ENCODE measurements around the gene GNL2. TPM values are rescaled to one million over a fixed set of nuclear protein-coding genes. Genes with fewer than 3 reads are reported as not detected.
"Not testable (repeated sequence)": the region's sequence is repeated elsewhere in the genome, so short reads cannot be mapped to it uniquely, and the experiment has no call there.

GNL2 gene
- total RNA-seq, 1 experiment from 2014 or later, result 170 TPM

DNA sequence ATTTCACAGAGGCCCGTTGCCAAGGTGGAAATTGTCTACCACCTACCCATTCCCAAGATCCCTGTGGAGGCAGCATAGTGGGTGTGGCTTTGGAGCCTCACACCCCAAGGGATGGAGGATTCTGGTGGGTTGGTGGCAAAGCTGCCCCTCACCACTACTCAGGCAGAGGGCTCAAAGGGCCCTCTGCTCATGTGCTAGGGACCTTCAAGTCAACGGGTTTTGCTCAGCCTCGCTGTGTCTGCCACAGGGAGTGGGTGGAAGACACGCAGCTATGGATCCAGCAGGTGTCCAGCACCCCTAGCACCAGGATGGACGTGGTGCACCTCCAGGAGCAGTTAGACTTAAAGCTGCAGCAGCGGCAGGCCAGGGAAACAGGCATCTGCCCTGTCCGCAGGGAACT is 36.7 kb downstream of the GNL2 start:
- H3K4me3 ChIP-seq (ENCODE audit: insufficient read depth, low read depth, low read length), result no peak overlapping the region
- peaks cover 3% of the 10 kb centered on the region; the same call in 1 of the 2 replicates for H3K27me3 ChIP-seq (ENCODE audit: control insufficient read depth, insufficient read depth, low read length)
- no peaks in the 10 kb centered on the region for H3K36me3 ChIP-seq (replicated peaks; ENCODE audit: control insufficient read depth, insufficient read depth, low read length)
- no peak for DNase-seq

DNA sequence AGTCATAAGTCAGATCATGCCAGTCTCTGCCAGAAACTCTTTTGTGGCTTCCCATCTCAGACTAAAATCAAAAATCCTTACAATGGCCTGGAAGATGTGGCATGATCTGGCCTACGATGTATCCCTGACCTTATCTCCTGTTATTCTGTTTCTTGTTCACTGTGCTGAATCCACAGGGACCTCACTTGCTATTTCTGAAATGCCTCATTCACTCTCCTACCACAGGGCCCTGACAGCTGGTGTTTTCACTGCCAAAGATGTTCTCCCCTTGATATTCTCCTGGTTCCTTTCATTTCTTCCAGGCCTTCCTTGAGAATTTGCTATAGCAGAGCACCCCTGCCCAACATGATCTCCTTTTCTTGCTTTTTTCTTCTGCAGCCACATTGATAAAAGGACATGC is 37.3 kb downstream of the GNL2 start:
- Histone ChIP-seq H3K27me3 (ENCODE audit: control insufficient read depth, insufficient read depth, low read length) (peaks cover 3% of the 10 kb centered on the region; the same call in 1 of the 2 replicates), H3K36me3 (replicated peaks; ENCODE audit: control insufficient read depth, insufficient read depth, low read length) (no peaks in the 10 kb centered on the region), H3K4me3 (ENCODE audit: insufficient read depth, low read depth, low read length) (no peak overlapping the region)
- DNase-seq, result no peak

DNA sequence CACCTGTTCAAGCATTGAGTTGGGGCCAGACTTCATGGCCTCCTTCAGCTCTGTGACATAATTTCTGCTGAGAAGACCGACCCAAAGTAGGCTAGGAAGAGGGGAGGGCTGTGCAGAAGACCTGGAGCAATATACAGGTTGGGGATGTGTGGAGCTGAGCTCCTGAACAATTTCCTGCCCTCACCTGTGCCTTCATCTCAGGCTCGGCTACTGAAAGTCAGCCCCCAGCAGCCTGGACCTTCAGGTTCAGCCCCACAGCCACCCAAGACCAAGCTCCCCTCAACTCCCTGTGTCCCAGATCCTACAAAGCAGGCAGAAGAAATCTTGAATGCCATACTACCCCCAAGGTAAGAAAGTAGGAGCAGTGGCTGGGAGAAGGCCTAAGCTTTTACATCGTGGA is 38.3 kb downstream of the GNL2 start:
- peaks cover 3% of the 10 kb centered on the region; the same call in 1 of the 2 replicates for H3K27me3 ChIP-seq (ENCODE audit: control insufficient read depth, insufficient read depth, low read length)
- peaks cover 3% of the 10 kb centered on the region; the same call in 1 of the 2 replicates for H3K36me3 ChIP-seq (replicated peaks; ENCODE audit: control insufficient read depth, insufficient read depth, low read length)
- no peak for DNase-seq
- H3K4me3 ChIP-seq (ENCODE audit: insufficient read depth, low read depth, low read length), result peak overlapping the region; percentile 35; the same call in 1 of the 2 replicates

DNA sequence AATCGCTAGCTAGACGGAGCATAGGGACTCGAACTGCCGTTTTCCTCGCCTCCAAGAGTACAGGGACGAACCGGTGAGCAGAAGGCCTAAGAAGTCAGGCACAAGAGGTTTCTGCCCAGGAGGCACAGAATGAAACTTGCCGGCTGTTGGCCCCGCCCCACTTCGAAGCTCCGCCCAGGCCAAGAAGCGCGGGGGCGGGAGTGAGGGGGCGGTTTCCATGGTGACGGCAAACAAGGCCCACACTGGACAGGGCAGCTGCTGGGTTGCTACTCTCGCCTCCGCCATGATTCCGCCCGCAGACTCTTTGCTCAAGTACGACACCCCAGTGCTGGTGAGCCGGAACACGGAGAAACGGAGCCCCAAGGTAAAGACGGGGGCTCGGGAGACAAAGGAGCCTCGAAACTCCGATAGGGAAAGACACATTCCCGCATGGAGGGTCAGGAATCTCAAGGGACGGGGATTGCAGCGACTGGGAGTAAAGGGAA is 39.0 kb downstream of the GNL2 start, which contains the start of gene DNALI1:
Gene DNALI1, plus strand, starts transcription at position 229 of the 485 bp plus-strand sequence. Its CDS starts 55 bp downstream, at position 284.
- DNase-seq, result peak; percentile 96
- Histone ChIP-seq H3K4me3 (ENCODE audit: insufficient read depth, low read depth, low read length) (peak within 1 kb of the TSS; percentile 35), H3K36me3 (replicated peaks; ENCODE audit: control insufficient read depth, insufficient read depth, low read length) (peaks cover 3% of the 10 kb centered on the region; the same call in 1 of the 2 replicates), H3K27me3 (ENCODE audit: control insufficient read depth, insufficient read depth, low read length) (peaks cover 3% of the 10 kb centered on the region; the same call in 1 of the 2 replicates)

DNA sequence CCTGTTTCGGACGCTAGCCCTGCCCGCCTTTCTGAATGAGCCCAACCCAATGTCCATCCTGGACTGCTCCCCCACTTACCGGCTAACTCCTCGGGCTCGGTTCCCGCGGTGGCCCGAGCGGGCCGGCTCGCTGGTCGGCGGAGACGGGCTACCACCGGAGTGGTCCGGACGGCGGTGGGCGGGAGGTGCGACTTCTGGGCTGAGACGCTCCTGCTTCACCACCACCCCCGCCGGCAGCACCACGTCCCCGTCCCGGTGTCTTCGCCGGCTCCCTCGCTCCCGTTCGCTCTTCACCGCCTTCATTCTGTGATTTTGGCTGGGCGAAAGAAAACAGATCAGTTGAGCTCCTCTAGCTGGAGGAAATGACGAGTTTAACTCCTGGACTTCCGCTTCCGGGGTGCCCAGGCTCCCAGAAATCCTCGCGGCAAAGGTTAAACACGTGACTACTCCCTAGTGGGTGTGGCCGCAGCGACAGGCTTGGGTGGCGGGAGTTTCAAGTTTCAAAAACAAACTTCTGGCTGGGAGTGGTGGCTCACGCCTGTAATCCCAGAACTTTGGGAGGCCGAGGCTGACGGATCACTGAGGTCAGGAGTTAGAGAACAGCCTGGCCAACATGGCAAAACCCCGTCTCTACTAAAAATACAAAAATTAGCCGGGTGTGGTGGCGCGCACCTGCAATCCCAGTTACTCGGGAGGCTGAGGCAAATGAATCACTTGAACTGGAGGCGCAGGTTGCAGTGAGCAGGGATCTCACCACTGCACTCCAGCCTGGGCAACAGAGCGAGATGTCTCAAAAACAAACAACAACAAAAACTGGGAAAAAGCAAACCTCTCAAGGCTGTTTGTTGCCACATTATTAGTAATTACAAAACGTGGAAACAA is 41.6 kb downstream of the GNL2 start, which contains the start of gene SNIP1:
Gene SNIP1, minus strand, starts transcription at position 367 of the 882 bp plus-strand sequence. Its CDS starts 64 bp downstream, at position 303.
- DNase-seq, result peak; percentile 94
- H3K27me3 ChIP-seq (ENCODE audit: control insufficient read depth, insufficient read depth, low read length), result peaks cover 3% of the 10 kb centered on the region; the same call in 1 of the 2 replicates
- peaks cover 3% of the 10 kb centered on the region; the same call in 1 of the 2 replicates for H3K36me3 ChIP-seq (replicated peaks; ENCODE audit: control insufficient read depth, insufficient read depth, low read length)
- H3K4me3 ChIP-seq (ENCODE audit: insufficient read depth, low read depth, low read length), result peak within 1 kb of the TSS; percentile 99

DNA sequence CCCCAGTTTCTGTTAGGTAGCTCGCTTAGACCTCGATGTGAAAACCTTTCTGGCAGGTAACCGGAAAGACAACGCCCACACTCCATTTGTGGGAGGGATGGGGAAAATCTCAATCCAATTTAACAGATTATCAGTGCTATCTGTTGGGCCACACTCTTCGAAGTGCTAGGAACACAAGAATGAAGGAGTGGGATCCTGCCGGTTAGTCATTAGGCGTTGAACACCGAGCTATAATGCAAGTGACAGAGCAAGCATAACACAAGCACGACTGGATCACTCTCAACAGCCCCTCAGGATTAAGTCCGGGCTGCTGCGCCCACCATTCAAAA is 42.2 kb downstream of the GNL2 start:
- Histone ChIP-seq H3K27me3 (ENCODE audit: control insufficient read depth, insufficient read depth, low read length) (peaks cover 3% of the 10 kb centered on the region; the same call in 1 of the 2 replicates), H3K4me3 (ENCODE audit: insufficient read depth, low read depth, low read length) (peak overlapping the region; percentile 99), H3K36me3 (replicated peaks; ENCODE audit: control insufficient read depth, insufficient read depth, low read length) (peaks cover 3% of the 10 kb centered on the region; the same call in 1 of the 2 replicates)
- no peak for DNase-seq

DNA sequence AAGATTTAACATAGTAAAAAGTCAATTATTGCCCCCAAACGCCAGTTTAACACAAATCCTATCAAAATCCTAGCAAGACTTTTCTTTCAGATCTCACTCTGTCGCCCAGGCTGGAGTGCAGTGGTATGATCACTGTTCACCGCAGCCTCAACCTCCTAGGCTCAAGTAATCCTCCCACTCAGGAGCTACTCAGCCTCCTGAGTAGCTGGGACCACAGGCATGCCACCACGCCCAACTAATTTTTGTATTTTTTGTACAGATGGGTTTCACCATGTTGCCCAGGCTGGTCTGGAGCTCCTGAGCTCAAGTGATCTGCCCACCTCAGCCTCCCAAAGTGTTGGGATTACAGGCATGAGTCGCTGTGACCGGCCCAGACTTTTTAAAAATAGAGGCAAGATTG is 46.4 kb downstream of the GNL2 start:
- H3K36me3 ChIP-seq (replicated peaks; ENCODE audit: control insufficient read depth, insufficient read depth, low read length), result peaks cover 10% of the 10 kb centered on the region

DNA sequence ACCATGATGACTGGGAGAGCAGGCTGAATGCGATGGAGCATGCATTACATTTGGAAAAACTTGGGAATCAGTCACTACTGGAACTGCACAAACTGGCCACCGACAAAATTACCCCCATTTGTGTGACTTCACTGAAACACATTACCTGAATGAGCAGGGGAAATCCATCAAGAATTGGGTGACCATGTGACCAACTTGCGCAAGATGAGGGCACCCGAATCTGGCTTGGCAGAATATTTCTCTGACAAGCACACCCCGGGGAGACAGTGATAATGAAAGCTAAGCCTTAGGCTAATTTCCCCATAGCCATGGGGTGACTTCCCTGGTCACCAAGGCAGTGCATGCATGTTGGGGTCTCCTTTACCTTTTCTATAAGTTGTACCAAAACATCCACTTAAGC is 50.7 kb downstream of the GNL2 start:
- H3K36me3 ChIP-seq (replicated peaks; ENCODE audit: control insufficient read depth, insufficient read depth, low read length), result peaks cover 12% of the 10 kb centered on the region

More for the DNA sequence above, 46.4 kb downstream of the GNL2 start:
- H3K27me3 ChIP-seq (ENCODE audit: control insufficient read depth, insufficient read depth, low read length), result no peaks in the 10 kb centered on the region
- H3K4me3 ChIP-seq (ENCODE audit: insufficient read depth, low read depth, low read length), result no peak overlapping the region
- no peak for DNase-seq

DNA sequence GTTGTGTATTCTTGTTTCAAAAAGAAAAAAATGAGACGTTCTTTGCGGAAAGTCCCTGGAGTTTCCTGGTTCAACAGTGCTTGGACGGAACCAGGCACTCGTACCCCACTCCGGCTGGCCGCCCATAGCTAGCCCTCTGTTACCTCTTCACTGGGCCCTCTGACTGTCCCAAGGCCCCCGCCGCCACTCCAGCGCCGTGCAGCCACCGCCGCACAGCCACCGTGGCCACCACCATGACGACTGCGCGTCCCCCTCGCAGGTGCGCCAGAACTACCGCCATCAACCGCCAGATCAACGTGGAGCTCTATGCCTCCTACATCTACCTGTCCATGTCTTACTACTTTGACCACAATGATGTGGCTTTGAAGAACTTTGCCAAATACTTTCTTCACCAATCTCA is 51.2 kb downstream of the GNL2 start:
- peaks cover 15% of the 10 kb centered on the region for H3K36me3 ChIP-seq (replicated peaks; ENCODE audit: control insufficient read depth, insufficient read depth, low read length)

More for the DNA sequence above, 50.7 kb downstream of the GNL2 start:
- no peak for DNase-seq
- no peaks in the 10 kb centered on the region for H3K27me3 ChIP-seq (ENCODE audit: control insufficient read depth, insufficient read depth, low read length)
- no peak overlapping the region for H3K4me3 ChIP-seq (ENCODE audit: insufficient read depth, low read depth, low read length)

DNA sequence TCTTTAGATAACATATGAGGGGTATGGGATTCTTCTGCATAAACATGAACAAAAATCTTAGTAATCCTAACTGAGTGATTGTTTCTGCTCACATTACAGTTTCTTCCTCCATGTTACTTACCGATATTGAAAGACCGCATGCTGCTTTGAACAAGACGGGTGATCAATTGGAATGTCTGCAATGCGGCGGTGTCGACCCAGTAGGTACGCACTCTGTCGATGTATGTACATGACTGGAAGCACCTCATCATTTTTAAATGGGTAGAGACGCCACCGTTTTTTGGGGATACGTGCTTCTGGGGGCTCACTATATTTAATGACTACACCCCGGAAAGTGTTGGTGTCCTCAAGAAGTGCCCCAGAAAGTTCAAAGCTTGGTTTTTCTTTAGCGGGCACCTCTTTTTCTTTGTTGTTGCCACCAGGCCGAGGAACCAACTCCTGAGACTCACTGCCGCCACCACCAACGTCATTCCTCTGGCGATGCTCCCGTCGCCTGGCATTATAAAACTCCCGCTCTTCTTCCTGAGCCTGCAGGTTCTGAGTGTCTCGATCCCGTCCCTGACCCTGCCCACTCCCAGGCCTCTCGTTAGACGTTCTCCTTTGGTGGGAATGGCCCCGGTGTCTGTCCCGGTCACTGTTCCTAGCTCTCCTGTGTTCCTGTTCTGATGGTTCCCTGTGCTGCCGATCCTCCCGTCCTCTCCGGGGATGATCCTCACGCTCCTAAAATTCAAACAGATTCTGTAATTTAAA is 55.5 kb downstream of the GNL2 start:
- no peak for DNase-seq
- H3K36me3 ChIP-seq (replicated peaks; ENCODE audit: control insufficient read depth, insufficient read depth, low read length), result peaks cover 22% of the 10 kb centered on the region
- no peaks in the 10 kb centered on the region for H3K27me3 ChIP-seq (ENCODE audit: control insufficient read depth, insufficient read depth, low read length)
- H3K4me3 ChIP-seq (ENCODE audit: insufficient read depth, low read depth, low read length), result no peak overlapping the region

More for the DNA sequence above, 51.2 kb downstream of the GNL2 start:
- Histone ChIP-seq H3K4me3 (ENCODE audit: insufficient read depth, low read depth, low read length) (no peak overlapping the region), H3K27me3 (ENCODE audit: control insufficient read depth, insufficient read depth, low read length) (no peaks in the 10 kb centered on the region)
- DNase-seq, result no peak

DNA sequence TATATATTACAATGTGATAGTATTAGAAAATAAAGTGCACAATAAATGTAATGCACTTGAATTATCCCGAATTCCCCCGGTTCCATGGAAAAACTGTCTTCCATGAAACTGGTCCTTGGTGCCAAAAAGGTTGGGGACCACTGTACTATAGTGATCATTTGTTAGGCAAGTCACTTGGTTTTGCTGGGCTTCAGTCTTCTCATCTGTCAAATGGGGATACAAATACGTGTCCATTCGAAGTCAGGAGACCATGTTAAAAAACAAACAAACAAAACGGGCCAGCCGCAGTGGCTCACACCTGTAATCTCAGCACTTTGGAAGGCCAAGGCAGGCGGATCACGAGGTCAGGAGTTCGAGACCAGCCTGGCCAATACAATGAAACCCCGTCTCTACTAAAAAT is 56.6 kb downstream of the GNL2 start:
- H3K4me3 ChIP-seq (ENCODE audit: insufficient read depth, low read depth, low read length); H3K27me3 ChIP-seq (ENCODE audit: control insufficient read depth, insufficient read depth, low read length); DNase-seq: not testable (repeated sequence)
- peaks cover 20% of the 10 kb centered on the region for H3K36me3 ChIP-seq (replicated peaks; ENCODE audit: control insufficient read depth, insufficient read depth, low read length)

DNA sequence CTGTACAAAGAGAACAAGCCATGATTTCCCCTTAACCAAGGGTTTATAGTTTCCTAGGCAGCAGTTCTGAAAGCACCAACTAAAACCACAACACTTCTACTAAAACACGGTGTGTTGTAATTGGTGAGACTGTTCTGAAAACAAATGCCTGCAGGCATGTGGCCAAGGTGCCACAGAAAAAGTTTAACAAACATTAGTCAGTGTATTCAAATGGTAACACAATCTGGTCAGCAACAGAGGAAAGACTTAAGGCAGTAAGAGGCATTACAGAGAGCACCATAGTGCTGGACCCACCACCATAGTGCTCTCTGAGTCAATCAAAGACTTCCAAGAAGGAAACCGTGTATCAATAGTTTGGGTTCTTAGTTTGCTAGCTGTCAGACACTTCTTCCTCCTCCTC is 58.4 kb downstream of the GNL2 start:
- Histone ChIP-seq H3K36me3 (replicated peaks; ENCODE audit: control insufficient read depth, insufficient read depth, low read length) (peaks cover 20% of the 10 kb centered on the region), H3K27me3 (ENCODE audit: control insufficient read depth, insufficient read depth, low read length) (no peaks in the 10 kb centered on the region), H3K4me3 (ENCODE audit: insufficient read depth, low read depth, low read length) (no peak overlapping the region)
- DNase-seq, result no peak

DNA sequence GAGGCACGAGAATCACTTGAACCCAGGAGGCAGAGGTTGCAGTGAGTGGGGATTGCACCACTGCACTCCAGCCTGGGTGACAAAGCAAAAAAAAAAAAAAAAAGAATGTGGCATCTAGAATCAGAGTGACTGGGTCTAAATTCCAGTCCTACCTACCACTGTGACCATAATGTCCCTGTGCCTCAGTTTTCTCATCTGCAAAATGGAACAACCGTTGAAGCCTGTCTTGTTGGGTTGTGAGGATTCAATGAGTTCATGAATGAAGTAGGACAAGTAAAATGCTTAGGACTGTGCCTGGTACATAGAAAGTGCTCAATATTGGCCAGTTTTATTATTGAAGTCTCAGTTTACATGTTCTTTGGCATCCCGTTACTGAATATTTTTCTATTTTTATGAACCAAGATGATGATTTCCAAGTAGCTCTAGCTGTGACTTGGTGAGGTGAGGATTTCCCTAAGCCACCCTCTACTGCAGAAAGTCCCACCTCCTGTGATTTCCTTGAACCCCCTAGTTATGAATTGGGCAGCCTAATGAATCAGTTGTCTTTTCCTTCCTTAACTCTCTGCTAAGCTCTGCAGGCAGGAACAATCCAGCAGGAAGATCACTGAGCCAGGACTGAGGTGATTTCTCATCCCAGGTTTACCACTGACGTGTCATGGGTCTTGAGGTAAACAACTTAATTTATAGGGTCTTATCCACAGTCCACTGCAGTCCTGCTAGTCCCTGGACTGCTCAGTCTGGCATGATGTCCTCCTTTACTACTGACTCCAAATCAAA is 62.2 kb downstream of the GNL2 start:
- H3K27me3 ChIP-seq (ENCODE audit: control insufficient read depth, insufficient read depth, low read length), result no peaks in the 10 kb centered on the region
- peaks cover 7% of the 10 kb centered on the region for H3K36me3 ChIP-seq (replicated peaks; ENCODE audit: control insufficient read depth, insufficient read depth, low read length)
- no peak overlapping the region for H3K4me3 ChIP-seq (ENCODE audit: insufficient read depth, low read depth, low read length)
- no peak for DNase-seq

Measured in H7 (cell line).